Measurements from ENCODE around the gene NEDD8.

NEDD8 gene

GRCh38 chr14:24197056-24197450 is 35.1 kb downstream of the NEDD8 start:
- Histone ChIP-seq H4K20me1 (ENCODE audit: low read depth, low read length) (no peaks in the 10 kb centered on the region), H3K9me3 (ENCODE audit: insufficient read depth, low read length) (no peaks in the 10 kb centered on the region), H3K9me2 (replicated peaks; ENCODE audit: insufficient read depth, low read length) (no peaks in the 10 kb centered on the region), H3K4me2 (ENCODE audit: low read depth, low read length, poor library complexity, severe bottlenecking) (peak overlapping the region; percentile 74), H3K27me3 (ENCODE audit: low read length) (no peaks in the 10 kb centered on the region), H2AFZ (ENCODE audit: low read depth, low read length, severe bottlenecking) (no peak overlapping the region), H3F3A (ENCODE audit: insufficient read depth) (peaks cover 24% of the 10 kb centered on the region), H3K79me2 (ENCODE audit: insufficient read depth, low read length) (peaks cover 18% of the 10 kb centered on the region; the same call in 1 of the 2 replicates), H3K4me3 (ENCODE audit: insufficient read depth, low read length, poor library complexity, severe bottlenecking) (peak overlapping the region; percentile 41), H3K27ac (ENCODE audit: low read depth, low read length) (peak overlapping the region; percentile 83), H3K36me3 (ENCODE audit: low read length) (peaks cover 3% of the 10 kb centered on the region; the same call in 1 of the 2 replicates), H3K9ac (ENCODE audit: low read length) (peak overlapping the region; percentile 63)
- no peak for TF ChIP-seq CTCF (IDR thresholded peaks at IDR 0.05; ENCODE audit: insufficient read depth, low read length, poor library complexity, severe bottlenecking)
- TF ChIP-seq EZH2phosphoT487 (conservative IDR thresholded peaks at IDR 0.05; ENCODE audit: low read length), result no peak

- no peaks in the 10 kb centered on the region for H3K9me3 ChIP-seq (ENCODE audit: insufficient read depth, low read length)
- no peaks in the 10 kb centered on the region for H3K9me2 ChIP-seq (replicated peaks; ENCODE audit: insufficient read depth, low read length)
- peak overlapping the region; percentile 74 for H3K4me2 ChIP-seq (ENCODE audit: low read depth, low read length, poor library complexity, severe bottlenecking)
- H3F3A ChIP-seq (ENCODE audit: insufficient read depth), result peaks cover 24% of the 10 kb centered on the region
- H3K27ac ChIP-seq (ENCODE audit: low read depth, low read length), result peak overlapping the region; percentile 83
- peaks cover 18% of the 10 kb centered on the region; the same call in 1 of the 2 replicates for H3K79me2 ChIP-seq (ENCODE audit: insufficient read depth, low read length)
- peak overlapping the region; percentile 72 for H2AFZ ChIP-seq (ENCODE audit: low read depth, low read length, severe bottlenecking)
- peaks cover 2% of the 10 kb centered on the region; the same call in 1 of the 2 replicates for H3K36me3 ChIP-seq (ENCODE audit: low read length)
- H3K9ac ChIP-seq (ENCODE audit: low read length), result peak overlapping the region; percentile 63
- H3K4me3 ChIP-seq (ENCODE audit: insufficient read depth, low read length, poor library complexity, severe bottlenecking), result peak overlapping the region; percentile 66
- no peak for TF ChIP-seq CTCF (IDR thresholded peaks at IDR 0.05; ENCODE audit: insufficient read depth, low read length, poor library complexity, severe bottlenecking)
- no peak for TF ChIP-seq EZH2phosphoT487 (conservative IDR thresholded peaks at IDR 0.05; ENCODE audit: low read length)
- H4K20me1 ChIP-seq (ENCODE audit: low read depth, low read length), result no peaks in the 10 kb centered on the region
- H3K27me3 ChIP-seq (ENCODE audit: low read length), result no peaks in the 10 kb centered on the region
Observed at GRCh38 chr14:24196071-24197055, 35.8 kb downstream of the NEDD8 start.

- TF ChIP-seq EZH2phosphoT487 (conservative IDR thresholded peaks at IDR 0.05; ENCODE audit: low read length) (no peak), CTCF (IDR thresholded peaks at IDR 0.05; ENCODE audit: insufficient read depth, low read length, poor library complexity, severe bottlenecking) (no peak)
- H3K4me3 ChIP-seq (ENCODE audit: insufficient read depth, low read length, poor library complexity, severe bottlenecking), result peak within 1 kb of the TSS; percentile 66
- H3K79me2 ChIP-seq (ENCODE audit: insufficient read depth, low read length), result peaks cover 18% of the 10 kb centered on the region; the same call in 1 of the 2 replicates
- H3K9ac ChIP-seq (ENCODE audit: low read length), result peak within 1 kb of the TSS; percentile 63
- no peaks in the 10 kb centered on the region for H3K36me3 ChIP-seq (ENCODE audit: low read length)
- no peaks in the 10 kb centered on the region for H4K20me1 ChIP-seq (ENCODE audit: low read depth, low read length)
- peak within 1 kb of the TSS; percentile 83 for H3K27ac ChIP-seq (ENCODE audit: low read depth, low read length)
- H3K9me3 ChIP-seq (ENCODE audit: insufficient read depth, low read length), result no peaks in the 10 kb centered on the region
- H3K9me2 ChIP-seq (replicated peaks; ENCODE audit: insufficient read depth, low read length), result no peaks in the 10 kb centered on the region
- H3F3A ChIP-seq (ENCODE audit: insufficient read depth), result peaks cover 24% of the 10 kb centered on the region
- H3K27me3 ChIP-seq (ENCODE audit: low read length), result no peaks in the 10 kb centered on the region
- H3K4me2 ChIP-seq (ENCODE audit: low read depth, low read length, poor library complexity, severe bottlenecking), result peak within 1 kb of the TSS; percentile 74
- peak within 1 kb of the TSS; percentile 72 for H2AFZ ChIP-seq (ENCODE audit: low read depth, low read length, severe bottlenecking)
Observed at GRCh38 chr14:24195186-24196070, 36.7 kb downstream of the NEDD8 start, which contains the start of gene TM9SF1. TM9SF1 (minus strand) TSS chr14:24195441; CDS start chr14:24195019, 422 bp downstream.

Measured in SU-DHL-6 (cell line).